ENCODE data around the gene SCYL3. TPM values are rescaled to one million over a fixed set of nuclear protein-coding genes. Genes with fewer than 3 reads are reported as not detected.
"Not testable (repeated sequence)": the region's sequence is repeated elsewhere in the genome, so short reads cannot be mapped to it uniquely, and the experiment has no call there.

The SCYL3 gene
- polyA plus RNA-seq, 2 donors = 3.8 to 5.3 TPM

DNA sequence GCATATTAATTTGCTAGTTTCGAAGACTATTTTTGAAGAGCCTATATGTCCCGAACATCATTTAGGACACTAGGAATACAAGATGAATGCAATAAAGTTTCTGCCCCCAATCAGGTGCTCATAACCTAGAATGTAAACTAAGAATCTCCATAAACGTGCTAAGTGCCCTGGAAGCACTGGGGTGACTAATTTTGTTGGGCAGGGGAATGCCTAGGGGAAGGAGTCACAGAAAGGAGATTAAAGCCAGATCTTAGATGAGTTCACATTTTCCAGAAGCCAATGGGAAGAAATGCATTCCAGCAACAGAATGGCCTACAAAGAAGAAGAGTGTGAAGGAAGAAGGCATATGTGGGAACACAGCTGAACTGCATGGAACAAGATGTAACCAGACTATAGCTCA lies 19.5 kb downstream of the SCYL3 start:
- Histone ChIP-seq H3K4me3 (ENCODE audit: low read depth in 1 of 2, low read length in 2 of 2) (no peak overlapping the region), H3K27me3 (ENCODE audit: control insufficient read depth in 1 of 2, insufficient read depth in 2 of 2, low read length in 2 of 2) (no peaks in the 10 kb centered on the region), H3K4me1 (ENCODE audit: control insufficient read depth in 2 of 2, insufficient read depth in 2 of 2, low read length in 1 of 2) (no peaks in the 10 kb centered on the region), H3K36me3 (ENCODE audit: control insufficient read depth in 2 of 2, insufficient read depth in 2 of 2, low read length in 1 of 2) (peaks cover 11 to 20% of the 10 kb centered on the region in 2 donors), H3K27ac (ENCODE audit: low read depth in 2 of 2, low read length in 1 of 2) (no peak overlapping the region), H3K9me3 (ENCODE audit: control insufficient read depth in 2 of 2, insufficient read depth in 1 of 2, low read depth in 1 of 2, low read length in 1 of 2) (peaks cover 2 to 3% of the 10 kb centered on the region in 2 donors)
- 82% methylated on average over 3 of the region's 3 CpGs for WGBS, 2 donors

DNA sequence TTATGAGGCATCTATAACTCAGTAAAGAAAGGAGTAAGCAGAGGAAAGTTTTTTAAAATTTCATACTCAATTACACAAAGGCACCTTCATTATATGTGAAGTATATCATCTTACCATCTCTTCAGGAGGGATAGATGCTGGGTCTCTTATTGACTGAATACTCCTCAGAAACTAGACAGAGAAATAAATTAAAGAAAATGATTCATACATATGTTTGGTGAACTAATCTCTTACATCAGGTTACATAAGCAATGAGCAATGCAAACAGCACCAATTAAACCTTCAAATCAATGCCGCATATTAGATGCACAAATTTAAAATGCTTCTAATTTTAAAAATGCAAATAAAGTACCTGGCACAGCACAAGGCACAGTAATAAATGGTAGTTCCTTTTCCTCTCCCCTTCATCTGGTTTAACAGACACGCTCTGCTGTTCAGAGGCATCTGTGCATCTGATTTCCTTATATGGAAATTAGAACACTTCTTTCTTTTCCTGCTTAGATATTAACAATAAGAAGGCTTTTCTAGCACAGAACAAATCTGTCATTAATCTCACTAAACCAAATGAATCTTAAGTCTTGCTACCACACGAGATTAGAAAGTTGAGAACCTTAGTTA lies 20.0 kb downstream of the SCYL3 start:
- Histone ChIP-seq H3K36me3 (ENCODE audit: control insufficient read depth in 2 of 2, insufficient read depth in 2 of 2, low read length in 1 of 2) (peaks cover 15 to 23% of the 10 kb centered on the region in 2 donors), H3K9me3 (ENCODE audit: control insufficient read depth in 2 of 2, insufficient read depth in 1 of 2, low read depth in 1 of 2, low read length in 1 of 2) (peaks cover 2 to 3% of the 10 kb centered on the region in 2 donors), H3K4me3 (ENCODE audit: low read depth in 1 of 2, low read length in 2 of 2) (no peak overlapping the region), H3K27ac (ENCODE audit: low read depth in 2 of 2, low read length in 1 of 2) (no peak overlapping the region), H3K27me3 (ENCODE audit: control insufficient read depth in 1 of 2, insufficient read depth in 2 of 2, low read length in 2 of 2) (no peaks in the 10 kb centered on the region), H3K4me1 (ENCODE audit: control insufficient read depth in 2 of 2, insufficient read depth in 2 of 2, low read length in 1 of 2) (no peaks in the 10 kb centered on the region)
- 73 to 79% methylated on average over 3 of the region's 3 CpGs for WGBS, 2 donors

GRCh38 chr1:169872906-169873305 lies 20.8 kb downstream of the SCYL3 start:
- peaks cover 16 to 24% of the 10 kb centered on the region in 2 donors for H3K36me3 ChIP-seq (ENCODE audit: control insufficient read depth in 2 of 2, insufficient read depth in 2 of 2, low read length in 1 of 2)
- H3K27me3 ChIP-seq (ENCODE audit: control insufficient read depth in 1 of 2, insufficient read depth in 2 of 2, low read length in 2 of 2) = no peaks in the 10 kb centered on the region
- no peak overlapping the region for H3K27ac ChIP-seq (ENCODE audit: low read depth in 2 of 2, low read length in 1 of 2)
- no peak overlapping the region for H3K4me3 ChIP-seq (ENCODE audit: low read depth in 1 of 2, low read length in 2 of 2)
- H3K9me3 ChIP-seq (ENCODE audit: control insufficient read depth in 2 of 2, insufficient read depth in 1 of 2, low read depth in 1 of 2, low read length in 1 of 2) = peaks cover 2 to 3% of the 10 kb centered on the region in 2 donors
- H3K4me1 ChIP-seq (ENCODE audit: control insufficient read depth in 2 of 2, insufficient read depth in 2 of 2, low read length in 1 of 2) = no peaks in the 10 kb centered on the region

GRCh38 chr1:169871988-169872387 lies 21.7 kb downstream of the SCYL3 start:
- not testable (repeated sequence) for H3K27me3 ChIP-seq (ENCODE audit: control insufficient read depth in 1 of 2, insufficient read depth in 2 of 2, low read length in 2 of 2); H3K4me1 ChIP-seq (ENCODE audit: control insufficient read depth in 2 of 2, insufficient read depth in 2 of 2, low read length in 1 of 2); H3K4me3 ChIP-seq (ENCODE audit: low read depth in 1 of 2, low read length in 2 of 2); H3K9me3 ChIP-seq (ENCODE audit: control insufficient read depth in 2 of 2, insufficient read depth in 1 of 2, low read depth in 1 of 2, low read length in 1 of 2); H3K27ac ChIP-seq (ENCODE audit: low read depth in 2 of 2, low read length in 1 of 2)
- H3K36me3 ChIP-seq (ENCODE audit: control insufficient read depth in 2 of 2, insufficient read depth in 2 of 2, low read length in 1 of 2) = peaks cover 16 to 26% of the 10 kb centered on the region in 2 donors
- WGBS, 2 donors = 95 to 100% methylated on average over 3 of the region's 3 CpGs

DNA sequence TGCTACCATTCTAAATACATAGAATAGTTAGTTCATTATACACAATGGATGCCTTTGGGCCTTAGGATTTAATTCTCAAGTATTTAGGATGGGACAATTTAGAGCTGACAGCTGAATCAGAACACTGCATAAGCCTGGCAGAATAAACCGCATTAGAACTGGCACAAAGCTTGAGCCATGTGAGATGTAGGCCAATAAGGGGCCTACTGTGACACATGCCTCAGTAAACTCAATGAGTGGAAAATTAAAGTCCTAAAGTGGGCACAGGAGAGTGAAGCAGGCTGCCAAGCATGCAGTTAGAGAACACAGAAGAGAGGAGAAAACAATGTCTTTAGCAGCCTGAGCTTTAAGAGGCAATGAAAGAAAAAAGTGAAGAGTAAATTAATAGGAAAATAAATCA lies 24.3 kb downstream of the SCYL3 start:
- 88 to 90% methylated on average over 1 of the region's 1 CpG for WGBS, 2 donors

GRCh38 chr1:169868978-169869377 lies 24.7 kb downstream of the SCYL3 start:
- WGBS, 2 donors = 68 to 70% methylated on average over 2 of the region's 2 CpGs

More for the DNA sequence above, 24.3 kb downstream of the SCYL3 start:
- H3K36me3 ChIP-seq (ENCODE audit: control insufficient read depth in 2 of 2, insufficient read depth in 2 of 2, low read length in 1 of 2) = peaks cover 20 to 31% of the 10 kb centered on the region in 2 donors
- H3K9me3 ChIP-seq (ENCODE audit: control insufficient read depth in 2 of 2, insufficient read depth in 1 of 2, low read depth in 1 of 2, low read length in 1 of 2) = peaks cover 2 to 3% of the 10 kb centered on the region in 2 donors
- H3K27me3 ChIP-seq (ENCODE audit: control insufficient read depth in 1 of 2, insufficient read depth in 2 of 2, low read length in 2 of 2) = no peaks in the 10 kb centered on the region
- no peaks in the 10 kb centered on the region for H3K4me1 ChIP-seq (ENCODE audit: control insufficient read depth in 2 of 2, insufficient read depth in 2 of 2, low read length in 1 of 2)
- no peak overlapping the region for H3K4me3 ChIP-seq (ENCODE audit: low read depth in 1 of 2, low read length in 2 of 2)
- no peak overlapping the region for H3K27ac ChIP-seq (ENCODE audit: low read depth in 2 of 2, low read length in 1 of 2)

DNA sequence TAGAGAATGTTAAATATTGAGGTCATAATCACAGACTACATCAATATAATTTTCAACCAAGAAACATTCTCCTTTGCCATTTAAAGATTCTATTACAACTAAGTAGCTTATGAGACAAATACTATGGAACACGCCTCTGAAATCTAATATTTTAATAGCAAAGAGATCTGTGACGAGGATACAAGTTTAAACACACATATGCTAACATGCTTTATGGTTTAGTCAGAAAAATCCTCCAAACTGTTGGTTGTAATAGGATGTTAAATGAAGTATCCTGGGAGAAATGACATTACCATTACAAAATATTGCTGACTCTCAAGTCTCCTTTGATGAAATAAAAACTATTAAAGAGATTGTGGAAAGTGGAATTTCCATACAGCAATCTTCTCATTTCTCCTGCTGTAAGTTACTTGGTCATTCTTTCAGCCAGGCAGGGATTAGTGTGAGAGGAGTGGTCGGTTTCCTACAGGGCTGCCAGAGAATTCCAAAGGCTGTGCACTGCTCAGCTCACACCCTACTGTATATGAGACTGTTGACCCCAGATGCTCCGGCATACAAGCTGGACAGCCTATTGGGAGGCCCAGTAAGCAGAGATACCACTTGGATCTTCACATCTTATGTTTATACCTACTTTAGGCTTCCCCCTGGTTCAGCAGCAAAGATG lies 26.6 kb downstream of the SCYL3 start:
- Histone ChIP-seq H3K4me1 (ENCODE audit: control insufficient read depth in 2 of 2, insufficient read depth in 2 of 2, low read length in 1 of 2) (no peaks in the 10 kb centered on the region), H3K9me3 (ENCODE audit: control insufficient read depth in 2 of 2, insufficient read depth in 1 of 2, low read depth in 1 of 2, low read length in 1 of 2) (peaks cover 0 to 2% of the 10 kb centered on the region in 2 donors), H3K36me3 (ENCODE audit: control insufficient read depth in 2 of 2, insufficient read depth in 2 of 2, low read length in 1 of 2) (peaks cover 18 to 25% of the 10 kb centered on the region in 2 donors), H3K4me3 (ENCODE audit: low read depth in 1 of 2, low read length in 2 of 2) (no peak overlapping the region), H3K27ac (ENCODE audit: low read depth in 2 of 2, low read length in 1 of 2) (no peak overlapping the region), H3K27me3 (ENCODE audit: control insufficient read depth in 1 of 2, insufficient read depth in 2 of 2, low read length in 2 of 2) (no peaks in the 10 kb centered on the region)
- 82% methylated on average over 4 of the region's 4 CpGs for WGBS, 2 donors

More at GRCh38 chr1:169868978-169869377, 24.7 kb downstream of the SCYL3 start:
- H3K4me1 ChIP-seq (ENCODE audit: control insufficient read depth in 2 of 2, insufficient read depth in 2 of 2, low read length in 1 of 2) = no peaks in the 10 kb centered on the region
- H3K27ac ChIP-seq (ENCODE audit: low read depth in 2 of 2, low read length in 1 of 2) = no peak overlapping the region
- H3K27me3 ChIP-seq (ENCODE audit: control insufficient read depth in 1 of 2, insufficient read depth in 2 of 2, low read length in 2 of 2) = no peaks in the 10 kb centered on the region
- H3K4me3 ChIP-seq (ENCODE audit: low read depth in 1 of 2, low read length in 2 of 2) = no peak overlapping the region
- peaks cover 20 to 31% of the 10 kb centered on the region in 2 donors for H3K36me3 ChIP-seq (ENCODE audit: control insufficient read depth in 2 of 2, insufficient read depth in 2 of 2, low read length in 1 of 2)
- peaks cover 2 to 3% of the 10 kb centered on the region in 2 donors for H3K9me3 ChIP-seq (ENCODE audit: control insufficient read depth in 2 of 2, insufficient read depth in 1 of 2, low read depth in 1 of 2, low read length in 1 of 2)

DNA sequence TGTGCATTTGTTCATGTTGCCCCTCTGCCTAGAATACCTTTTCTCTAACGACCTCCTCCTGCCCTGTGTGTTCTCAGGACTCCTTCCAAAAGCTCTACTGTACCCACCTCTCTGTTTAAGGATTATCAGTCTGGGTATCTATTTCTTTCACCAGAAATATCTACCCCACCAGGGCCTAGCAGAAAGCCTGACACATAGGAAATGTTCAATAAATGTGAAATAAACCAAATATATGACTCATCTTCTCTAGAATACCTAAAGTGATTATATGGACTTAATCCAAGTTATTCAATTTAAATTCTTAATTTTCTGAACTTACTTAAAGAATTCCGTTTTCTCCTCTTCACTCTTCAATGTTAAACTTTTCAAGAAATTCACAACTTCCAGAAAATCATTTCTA lies 27.1 kb downstream of the SCYL3 start:
- WGBS, 2 donors = 93 to 96% methylated on average over 2 of the region's 2 CpGs
- H3K27ac ChIP-seq (ENCODE audit: low read depth in 2 of 2, low read length in 1 of 2) = no peak overlapping the region
- no peak overlapping the region for H3K4me3 ChIP-seq (ENCODE audit: low read depth in 1 of 2, low read length in 2 of 2)
- H3K4me1 ChIP-seq (ENCODE audit: control insufficient read depth in 2 of 2, insufficient read depth in 2 of 2, low read length in 1 of 2) = no peaks in the 10 kb centered on the region
- no peaks in the 10 kb centered on the region for H3K9me3 ChIP-seq (ENCODE audit: control insufficient read depth in 2 of 2, insufficient read depth in 1 of 2, low read depth in 1 of 2, low read length in 1 of 2)
- H3K36me3 ChIP-seq (ENCODE audit: control insufficient read depth in 2 of 2, insufficient read depth in 2 of 2, low read length in 1 of 2) = peaks cover 13 to 25% of the 10 kb centered on the region in 2 donors
- no peaks in the 10 kb centered on the region for H3K27me3 ChIP-seq (ENCODE audit: control insufficient read depth in 1 of 2, insufficient read depth in 2 of 2, low read length in 2 of 2)

DNA sequence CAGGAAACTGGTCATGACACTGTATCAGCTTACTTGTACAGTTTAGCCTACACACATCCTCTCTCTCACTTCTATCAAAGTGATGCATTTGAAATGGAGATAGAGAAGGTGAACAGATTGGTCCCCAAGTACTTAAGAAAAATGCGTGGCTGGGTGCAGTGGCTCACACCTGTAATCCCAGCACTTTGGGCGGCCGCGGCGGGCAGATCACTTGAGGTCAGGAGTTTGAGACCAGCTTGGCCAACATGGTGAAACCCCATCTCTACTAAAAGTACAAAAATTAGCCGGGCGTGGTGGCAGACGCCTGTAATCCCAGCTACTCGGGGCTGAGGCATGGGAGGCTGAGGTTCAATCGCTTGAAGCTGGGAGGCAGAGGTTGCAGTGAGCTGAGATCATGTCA lies 29.2 kb downstream of the SCYL3 start:
- not testable (repeated sequence) for H3K4me1 ChIP-seq (ENCODE audit: control insufficient read depth in 2 of 2, insufficient read depth in 2 of 2, low read length in 1 of 2); H3K9me3 ChIP-seq (ENCODE audit: control insufficient read depth in 2 of 2, insufficient read depth in 1 of 2, low read depth in 1 of 2, low read length in 1 of 2); H3K4me3 ChIP-seq (ENCODE audit: low read depth in 1 of 2, low read length in 2 of 2); H3K27ac ChIP-seq (ENCODE audit: low read depth in 2 of 2, low read length in 1 of 2); H3K27me3 ChIP-seq (ENCODE audit: control insufficient read depth in 1 of 2, insufficient read depth in 2 of 2, low read length in 2 of 2)
- peaks cover 17 to 30% of the 10 kb centered on the region in 2 donors for H3K36me3 ChIP-seq (ENCODE audit: control insufficient read depth in 2 of 2, insufficient read depth in 2 of 2, low read length in 1 of 2)
- WGBS, 2 donors = 95 to 96% methylated on average over 10 of the region's 10 CpGs

- Histone ChIP-seq H3K9me3 (ENCODE audit: control insufficient read depth in 2 of 2, insufficient read depth in 1 of 2, low read depth in 1 of 2, low read length in 1 of 2) (no peaks in the 10 kb centered on the region), H3K27me3 (ENCODE audit: control insufficient read depth in 1 of 2, insufficient read depth in 2 of 2, low read length in 2 of 2) (no peaks in the 10 kb centered on the region), H3K27ac (ENCODE audit: low read depth in 2 of 2, low read length in 1 of 2) (no peak overlapping the region), H3K4me1 (ENCODE audit: control insufficient read depth in 2 of 2, insufficient read depth in 2 of 2, low read length in 1 of 2) (no peaks in the 10 kb centered on the region), H3K4me3 (ENCODE audit: low read depth in 1 of 2, low read length in 2 of 2) (no peak overlapping the region), H3K36me3 (ENCODE audit: control insufficient read depth in 2 of 2, insufficient read depth in 2 of 2, low read length in 1 of 2) (peaks cover 6 to 21% of the 10 kb centered on the region in 2 donors)
Observed at GRCh38 chr1:169860750-169861149, 32.9 kb downstream of the SCYL3 start.

Measured in esophagus (tissue), 2 donors.